ENCODE results near the gene RNF227. TPM values are rescaled to one million over a fixed set of nuclear protein-coding genes. Genes with fewer than 3 reads are reported as not detected.
A peak's percentile ranks its signal among the peaks of the same experiment; 100 is the strongest.

Gene RNF227
- total RNA-seq, 1 donor from 2014 or later: 4.0 TPM

DNA sequence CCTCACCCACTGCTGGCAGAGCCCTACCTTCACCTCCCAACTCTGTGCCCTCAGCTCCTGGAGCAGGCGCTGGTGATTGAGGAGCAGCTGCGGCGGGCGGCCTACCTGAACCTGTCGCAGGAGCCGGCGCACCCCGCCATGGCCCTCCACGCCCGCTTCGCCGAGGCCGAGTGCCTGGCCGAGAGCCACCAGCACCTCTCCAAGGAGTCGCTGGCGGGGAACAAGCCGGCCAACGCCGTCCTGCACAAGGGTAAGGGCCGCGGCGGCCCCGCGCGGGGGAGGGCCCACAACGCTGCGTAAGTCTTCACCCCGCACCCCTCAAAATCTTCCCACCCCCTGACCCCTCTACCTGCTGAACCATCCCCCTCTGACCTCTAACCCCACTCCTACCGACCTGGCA lies 7.0 kb downstream of the RNF227 start:
- no peak overlapping the region for H3K4me3 Mint-ChIP-seq
- no peaks in the 10 kb centered on the region for H3K9me3 Mint-ChIP-seq
- DNase-seq (ENCODE audit: low read depth, low spot score): no peak
- H3K4me1 Mint-ChIP-seq: peaks cover 8% of the 10 kb centered on the region
- H3K27me3 Mint-ChIP-seq (ENCODE audit: low read depth): no peaks in the 10 kb centered on the region
- H3K36me3 Mint-ChIP-seq (ENCODE audit: low read depth): peaks cover 12% of the 10 kb centered on the region
- TF ChIP-seq CTCF (conservative IDR thresholded peaks at IDR 0.05): no peak
- H3K27ac Mint-ChIP-seq (ENCODE audit: unreplicated experiment): no peak overlapping the region

DNA sequence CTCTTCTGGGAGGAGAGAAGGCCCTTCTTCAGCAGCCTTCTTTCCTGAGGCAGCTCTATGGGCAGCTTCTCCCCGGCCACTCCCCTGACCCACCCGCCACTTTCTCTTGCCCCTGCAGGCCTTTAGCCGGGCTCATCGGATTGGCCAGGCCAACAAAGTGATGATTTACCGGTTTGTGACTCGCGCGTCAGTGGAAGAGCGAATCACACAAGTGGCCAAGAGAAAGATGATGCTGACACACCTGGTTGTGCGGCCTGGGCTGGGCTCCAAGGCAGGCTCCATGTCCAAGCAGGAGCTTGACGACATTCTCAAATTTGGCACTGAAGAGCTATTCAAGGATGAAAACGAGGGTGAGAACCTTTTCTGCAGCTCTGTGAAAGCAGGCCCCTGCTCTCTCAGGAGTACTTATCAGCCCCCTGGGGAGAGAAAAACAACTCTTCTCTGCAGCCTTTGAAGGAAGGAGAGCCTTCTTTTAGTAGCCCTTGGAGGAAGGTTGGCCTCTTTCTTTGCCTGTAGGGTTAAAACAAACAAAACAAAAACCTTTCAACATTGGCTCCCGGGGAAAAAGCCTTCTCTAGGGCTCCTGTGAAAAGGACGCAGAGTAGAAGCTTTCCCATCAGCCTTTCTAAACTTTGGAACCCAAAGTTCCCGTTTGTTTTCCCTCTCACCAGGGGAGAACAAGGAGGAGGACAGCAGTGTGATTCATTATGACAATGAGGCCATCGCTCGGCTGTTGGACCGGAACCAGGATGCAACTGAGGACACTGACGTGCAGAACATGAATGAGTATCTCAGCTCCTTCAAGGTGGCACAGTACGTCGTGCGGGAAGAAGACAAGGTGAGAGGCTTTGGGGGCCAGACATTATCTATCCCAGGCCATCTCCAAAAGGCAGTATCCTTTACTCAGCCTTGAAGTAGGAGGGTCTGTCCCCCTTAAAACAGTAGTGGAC lies 12.7 kb downstream of the RNF227 start:
- Mint-ChIP-seq H3K27me3 (ENCODE audit: low read depth) (no peaks in the 10 kb centered on the region), H3K4me3 (no peak overlapping the region), H3K36me3 (ENCODE audit: low read depth) (peaks cover 15% of the 10 kb centered on the region), H3K9me3 (no peaks in the 10 kb centered on the region), H3K27ac (ENCODE audit: unreplicated experiment) (peak overlapping the region; percentile 50), H3K4me1 (no peaks in the 10 kb centered on the region)
- TF ChIP-seq CTCF (conservative IDR thresholded peaks at IDR 0.05): no peak
- DNase-seq (ENCODE audit: low read depth, low spot score): no peak

GRCh38 chr17:7897773-7898172 lies 18.3 kb downstream of the RNF227 start:
- no peaks in the 10 kb centered on the region for H3K9me3 Mint-ChIP-seq
- peak; percentile 43 for TF ChIP-seq CTCF (conservative IDR thresholded peaks at IDR 0.05)
- no peaks in the 10 kb centered on the region for H3K27me3 Mint-ChIP-seq (ENCODE audit: low read depth)
- H3K4me3 Mint-ChIP-seq: no peak overlapping the region
- peaks cover 14% of the 10 kb centered on the region for H3K4me1 Mint-ChIP-seq
- no peak for DNase-seq (ENCODE audit: low read depth, low spot score)
- peaks cover 27% of the 10 kb centered on the region for H3K36me3 Mint-ChIP-seq (ENCODE audit: low read depth)
- H3K27ac Mint-ChIP-seq (ENCODE audit: unreplicated experiment): no peak overlapping the region

- Mint-ChIP-seq H3K27me3 (ENCODE audit: low read depth) (no peaks in the 10 kb centered on the region), H3K4me1 (peaks cover 14% of the 10 kb centered on the region), H3K27ac (ENCODE audit: unreplicated experiment) (no peak overlapping the region), H3K36me3 (ENCODE audit: low read depth) (peaks cover 25% of the 10 kb centered on the region), H3K9me3 (no peaks in the 10 kb centered on the region), H3K4me3 (no peak overlapping the region)
- TF ChIP-seq CTCF (conservative IDR thresholded peaks at IDR 0.05): no peak
- DNase-seq (ENCODE audit: low read depth, low spot score): no peak
Measured at GRCh38 chr17:7897090-7897489, 19.0 kb downstream of the RNF227 start.

GRCh38 chr17:7894866-7895265 lies 21.2 kb downstream of the RNF227 start:
- Mint-ChIP-seq H3K9me3 (no peaks in the 10 kb centered on the region), H3K27ac (ENCODE audit: unreplicated experiment) (no peak overlapping the region), H3K27me3 (ENCODE audit: low read depth) (no peaks in the 10 kb centered on the region), H3K4me1 (peaks cover 14% of the 10 kb centered on the region), H3K4me3 (no peak overlapping the region), H3K36me3 (ENCODE audit: low read depth) (peaks cover 26% of the 10 kb centered on the region)
- DNase-seq (ENCODE audit: low read depth, low spot score): no peak
- no peak for TF ChIP-seq CTCF (conservative IDR thresholded peaks at IDR 0.05)

Measured in neural crest cell (in vitro differentiated cells).